Measurements from ENCODE around the gene AATF.

Gene AATF

DNA sequence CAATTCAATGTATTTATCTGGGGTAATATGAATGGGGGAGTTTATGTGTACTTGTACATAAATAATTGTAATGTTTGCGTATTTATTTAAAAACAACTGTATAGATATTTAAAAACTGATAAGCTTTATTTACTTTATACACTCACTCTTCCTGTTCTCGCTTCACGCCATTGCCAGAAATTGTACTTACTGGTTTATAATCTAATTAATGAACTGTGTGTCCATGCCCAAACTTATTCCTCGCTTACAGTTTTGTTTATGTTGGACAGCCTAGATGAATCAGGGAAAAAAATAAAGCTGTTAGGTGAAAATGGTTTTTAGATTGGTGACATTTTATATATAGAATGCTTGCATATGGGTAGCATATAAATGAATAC, 30.8 kb downstream of the AATF start:
- DNase-seq (ENCODE audit: low read depth), result no peak

DNA sequence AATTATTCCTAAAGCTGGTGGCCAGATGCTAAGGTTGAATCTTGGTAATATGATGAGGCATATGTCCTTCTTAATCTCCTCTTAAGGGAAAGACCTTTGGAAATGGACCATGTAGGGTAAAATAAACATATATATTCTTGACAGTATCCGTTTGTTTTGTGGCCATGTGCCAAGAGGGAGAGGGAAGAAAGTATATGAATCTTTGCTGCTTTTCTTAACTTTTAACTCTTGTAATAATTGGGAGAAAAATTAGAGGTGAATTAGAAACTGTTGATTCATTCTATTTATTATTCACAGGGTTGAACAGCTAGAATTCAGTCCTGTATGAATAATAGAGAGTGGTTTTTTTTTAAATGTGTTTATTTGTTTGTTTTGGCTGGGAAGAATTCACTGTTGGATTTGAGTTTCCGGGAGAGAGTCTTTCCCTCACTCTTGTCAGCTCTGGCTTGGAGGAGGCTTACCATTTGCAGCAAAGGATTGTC, 31.6 kb downstream of the AATF start:
- DNase-seq (ENCODE audit: low read depth), result peak; percentile 12

DNA sequence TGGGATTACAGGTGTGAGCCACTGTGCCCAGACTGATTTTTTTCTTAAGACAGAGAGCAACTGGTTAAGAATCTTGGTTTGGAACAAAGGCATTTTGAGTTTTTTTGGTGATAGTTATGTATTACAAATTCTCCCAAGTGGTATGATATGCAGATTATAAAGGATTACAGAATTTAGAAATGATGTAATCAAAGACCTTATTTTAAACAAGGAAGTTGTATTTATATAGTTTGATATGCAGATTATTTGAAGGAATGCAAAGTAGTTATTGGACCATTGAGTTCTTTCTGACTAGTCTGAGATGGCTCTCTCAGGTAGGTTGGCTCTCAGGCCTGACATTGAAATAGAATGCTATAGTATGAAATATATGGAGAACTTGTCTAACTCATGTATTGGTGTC, 34.9 kb downstream of the AATF start:
- DNase-seq (ENCODE audit: low read depth), result no peak

DNA sequence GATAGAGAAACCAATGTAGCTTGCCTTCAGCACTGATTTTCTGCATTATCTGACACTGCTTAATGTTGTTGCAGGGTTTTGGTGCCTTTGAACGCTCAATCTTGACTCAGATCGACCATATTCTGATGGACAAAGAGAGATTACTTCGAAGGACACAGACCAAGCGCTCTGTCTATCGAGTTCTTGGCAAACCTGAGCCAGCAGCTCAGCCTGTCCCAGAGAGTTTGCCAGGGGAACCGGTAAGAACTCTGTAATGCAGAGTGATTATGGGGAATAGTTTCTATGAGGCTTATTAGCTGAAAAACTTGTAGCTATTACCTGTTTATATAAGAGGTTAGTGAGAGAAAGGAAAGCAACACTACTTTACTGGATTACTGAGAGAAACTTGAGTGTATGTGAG, 40.4 kb downstream of the AATF start:
- DNase-seq (ENCODE audit: low read depth), result no peak

DNA sequence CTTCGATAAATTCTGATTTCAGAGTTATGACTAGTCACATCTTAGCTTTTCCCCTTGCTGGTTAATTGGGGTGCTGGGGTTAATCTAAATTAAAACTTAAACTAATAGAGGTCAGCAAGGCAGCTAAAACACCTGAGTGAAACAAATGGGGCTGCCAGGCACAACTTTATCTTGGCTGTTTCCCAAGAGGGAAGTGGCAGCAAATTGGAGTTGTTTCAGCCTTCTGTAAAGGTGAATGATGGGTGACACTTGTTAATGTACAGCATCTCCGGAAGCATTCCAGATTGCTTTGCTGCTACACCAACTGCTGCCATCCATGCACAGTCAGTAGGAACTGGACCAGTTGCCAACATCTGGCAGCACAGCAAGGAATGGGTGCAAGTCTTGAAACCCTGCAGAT, 43.9 kb downstream of the AATF start:
- no peak for DNase-seq (ENCODE audit: low read depth)

DNA sequence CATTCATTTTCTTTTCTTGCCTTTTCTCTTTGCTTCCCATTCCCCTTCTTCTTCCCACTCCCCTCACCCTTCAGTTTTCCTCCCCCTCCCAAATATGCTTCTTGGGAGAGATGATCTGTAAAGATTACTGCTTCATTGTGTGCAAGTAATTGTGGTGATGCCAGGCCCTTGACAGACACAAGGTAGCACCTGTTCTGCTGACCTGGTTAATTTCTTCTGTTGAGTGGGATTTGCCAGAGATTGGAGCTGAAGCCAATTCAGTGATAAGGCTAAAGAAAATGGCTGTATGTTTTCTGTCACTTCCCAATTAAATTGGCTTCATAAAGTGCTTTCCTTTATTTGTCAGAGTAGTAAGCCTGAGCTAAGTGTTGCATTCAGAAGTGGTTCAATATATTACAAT, 44.5 kb downstream of the AATF start:
- no peak for DNase-seq (ENCODE audit: low read depth)

DNA sequence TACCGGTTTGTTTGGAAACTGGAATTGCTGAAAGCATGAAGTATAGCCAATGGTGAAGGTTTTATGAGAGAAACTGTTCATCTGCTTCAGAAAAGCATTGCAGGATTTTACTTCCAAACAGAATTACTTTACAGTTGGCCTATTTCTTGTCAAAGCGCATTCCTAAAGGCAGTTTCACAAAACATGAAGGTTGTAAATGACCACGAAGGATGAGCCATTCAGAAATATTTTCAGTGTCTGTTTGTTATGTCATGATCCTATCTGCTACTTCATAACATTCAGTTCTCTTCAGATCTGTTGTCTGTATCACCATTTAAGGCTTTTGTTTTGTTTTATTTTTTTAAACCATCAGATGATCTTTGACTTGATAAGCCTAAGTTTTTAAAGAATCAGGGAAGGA, 45.7 kb downstream of the AATF start:
- DNase-seq (ENCODE audit: low read depth), result no peak

DNA sequence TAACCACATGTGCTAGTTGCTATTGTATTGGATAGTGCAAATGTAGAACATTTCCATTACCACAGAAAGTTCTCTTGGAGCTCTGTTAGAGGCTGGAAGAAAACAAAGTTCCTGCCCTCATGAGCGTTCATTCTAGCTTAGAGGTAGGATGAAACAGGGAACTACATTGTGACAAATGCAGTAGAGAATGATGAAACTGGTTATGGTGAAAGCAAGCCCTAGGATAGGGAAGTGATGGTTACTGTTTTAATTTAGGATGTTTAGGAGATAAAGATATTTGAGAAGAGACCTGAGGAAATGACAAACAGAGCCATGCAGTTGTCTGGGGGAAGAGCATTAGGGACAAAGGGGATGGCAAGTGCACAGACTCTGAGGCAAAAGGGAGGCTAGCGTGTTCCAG, 50.7 kb downstream of the AATF start:
- no peak for DNase-seq (ENCODE audit: low read depth)

DNA sequence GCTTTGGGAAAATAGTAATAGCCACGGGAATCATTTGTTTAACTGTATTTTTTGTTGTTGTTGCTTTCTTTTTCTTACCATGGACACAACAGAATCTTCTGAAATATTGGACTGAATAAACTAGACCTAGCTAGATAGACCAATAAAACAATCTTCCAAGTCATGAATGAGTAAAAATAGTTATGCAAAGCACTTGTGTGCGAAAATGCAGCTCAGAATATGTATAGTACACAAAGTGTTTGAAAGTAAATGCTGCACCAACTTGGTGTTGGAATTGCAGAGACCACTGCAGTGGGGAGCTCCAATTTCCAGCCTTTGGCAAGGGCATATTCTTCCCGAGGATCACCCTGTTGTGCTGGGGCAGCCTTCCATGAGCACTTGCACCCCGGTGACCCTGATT, 68.0 kb downstream of the AATF start:
- DNase-seq (ENCODE audit: low read depth), result no peak

DNA sequence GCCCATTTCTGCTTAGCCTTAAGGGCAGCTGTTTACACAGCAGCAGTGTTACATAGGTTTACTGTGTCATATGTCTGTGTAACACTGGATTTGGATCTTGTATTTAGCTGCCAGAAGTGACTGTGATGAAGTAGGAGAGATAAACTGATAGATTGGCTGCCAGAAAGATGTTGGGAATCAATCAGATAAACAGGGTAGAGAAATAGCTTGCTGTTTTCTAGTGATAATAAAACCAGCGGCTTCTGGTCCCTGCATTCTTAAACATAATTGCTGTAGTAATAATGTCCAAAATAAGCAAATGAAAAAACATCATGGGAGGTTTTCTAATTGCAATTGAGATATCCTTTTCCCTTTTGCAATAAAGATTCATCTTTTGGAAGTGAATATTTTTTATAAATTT, 68.7 kb downstream of the AATF start:
- no peak for DNase-seq (ENCODE audit: low read depth)

DNA sequence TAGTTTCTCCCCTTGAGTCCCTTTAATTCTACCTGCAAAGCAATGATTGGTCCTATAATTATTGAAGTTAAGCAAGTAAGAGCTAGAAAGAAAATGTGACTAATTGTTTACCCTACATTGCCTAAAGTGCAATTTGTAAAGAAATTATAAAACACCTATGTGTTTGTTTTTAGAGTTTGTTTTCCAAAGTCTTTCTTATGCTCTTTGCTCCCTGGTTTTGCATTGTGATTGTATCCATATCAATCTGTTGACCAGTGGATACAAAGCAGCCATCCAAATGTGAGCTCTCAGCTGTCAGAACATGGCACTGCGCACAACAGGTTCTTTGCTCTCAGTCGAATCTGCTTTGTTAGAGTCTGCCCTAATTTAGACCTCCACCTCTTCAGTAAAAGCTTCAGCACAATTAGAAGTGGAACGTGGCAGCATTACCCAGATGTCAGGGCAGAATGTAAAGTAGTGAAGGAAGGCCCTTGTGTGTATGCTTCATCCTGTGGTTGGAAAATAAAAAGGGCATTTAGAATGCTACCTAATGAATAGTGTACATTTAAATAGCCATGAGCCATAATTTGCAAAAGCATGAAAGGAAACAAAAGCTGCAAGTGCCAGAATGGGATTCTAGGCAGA, 70.5 kb downstream of the AATF start:
- no peak for DNase-seq (ENCODE audit: low read depth)

DNA sequence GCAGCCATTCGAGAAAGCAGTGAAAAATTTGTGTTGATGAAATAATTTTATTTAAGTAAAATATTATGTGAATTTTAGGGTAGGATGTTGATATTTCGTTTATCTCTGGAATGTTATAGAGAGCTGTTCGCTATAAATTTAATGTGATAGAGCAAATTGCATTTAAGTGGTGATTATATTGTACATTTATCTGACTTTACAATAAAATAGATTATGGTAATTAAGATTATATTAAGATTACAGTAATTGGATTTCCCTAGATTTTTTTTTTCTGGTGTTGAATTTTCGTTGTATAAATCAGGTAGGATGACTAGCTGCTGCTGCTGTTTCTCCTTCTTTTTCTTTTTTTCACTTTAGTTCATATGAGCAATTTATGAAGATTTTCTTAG, 71.0 kb downstream of the AATF start:
- no peak for DNase-seq (ENCODE audit: low read depth)

DNA sequence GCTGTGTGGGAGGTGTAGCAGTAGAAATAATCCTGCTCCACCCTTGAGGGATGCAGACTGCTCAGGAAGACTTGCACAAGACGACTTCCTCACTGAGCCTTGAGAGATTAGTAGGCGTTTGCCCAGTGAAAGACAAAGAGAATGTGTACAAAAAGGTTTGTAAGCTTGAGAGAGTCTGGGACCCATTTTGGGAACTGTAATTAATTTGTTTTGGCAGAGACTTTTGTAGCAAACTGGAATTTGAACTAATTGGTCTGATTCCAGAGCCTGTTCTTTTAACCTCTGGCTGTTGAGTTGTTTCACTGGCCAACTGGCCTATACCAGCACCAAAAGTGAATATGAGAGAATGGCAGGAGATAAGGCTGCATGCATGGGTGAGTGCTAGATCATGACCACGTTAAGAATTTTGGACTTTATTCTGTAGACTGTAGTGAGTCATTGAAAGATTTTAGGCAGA, 75.5 kb downstream of the AATF start:
- no peak for DNase-seq (ENCODE audit: low read depth)

DNA sequence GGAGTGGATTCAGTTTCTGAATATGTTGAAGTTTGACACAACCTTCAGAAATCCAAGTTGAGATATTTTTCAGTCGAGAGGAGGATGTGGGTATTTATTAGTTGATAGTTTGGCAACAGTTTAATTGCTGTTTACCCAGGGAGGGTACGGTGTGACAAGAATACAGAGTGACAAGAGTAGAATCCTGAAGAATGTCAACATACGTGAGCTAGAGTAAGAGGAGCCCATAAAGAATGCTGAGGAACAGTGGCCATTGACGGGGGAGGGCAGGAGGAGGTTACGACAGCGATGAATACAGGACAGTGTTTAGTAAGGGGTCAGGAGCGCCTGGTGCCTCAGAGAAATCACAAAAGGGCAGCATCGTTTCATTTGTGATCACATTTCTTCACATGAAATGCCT, 76.5 kb downstream of the AATF start:
- DNase-seq (ENCODE audit: low read depth), result no peak

DNA sequence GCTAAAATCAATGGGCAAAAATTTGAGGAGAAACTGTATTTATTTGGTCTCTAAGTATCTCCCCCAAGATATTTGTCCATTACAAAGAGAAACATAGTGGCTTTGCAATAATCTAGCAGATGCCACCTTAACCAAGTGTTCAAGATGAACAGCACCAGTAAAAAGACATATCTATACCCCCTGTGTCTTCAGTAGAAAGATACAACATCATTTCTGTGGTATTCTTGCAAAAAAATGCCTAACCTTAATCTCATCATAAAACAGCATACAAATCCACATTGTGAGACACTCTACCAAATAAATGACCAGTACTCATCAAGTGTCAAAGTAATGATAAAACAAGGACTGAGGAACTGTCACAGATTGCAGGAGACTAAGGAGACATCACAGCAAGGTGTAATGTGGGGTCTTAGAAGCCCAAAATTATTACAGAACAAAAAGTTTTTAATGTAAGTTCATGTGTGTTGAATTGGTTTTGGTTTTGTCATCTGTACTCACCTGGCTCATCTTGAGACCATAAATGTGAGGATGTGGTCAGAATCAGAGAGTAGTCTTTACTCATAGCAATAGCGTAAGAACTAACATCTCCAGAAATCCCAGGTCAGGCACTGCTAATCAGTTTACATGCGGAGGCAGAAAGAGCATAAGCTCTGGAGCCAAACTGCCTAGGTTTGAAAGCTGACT, 77.2 kb downstream of the AATF start:
- no peak for DNase-seq (ENCODE audit: low read depth)

DNA sequence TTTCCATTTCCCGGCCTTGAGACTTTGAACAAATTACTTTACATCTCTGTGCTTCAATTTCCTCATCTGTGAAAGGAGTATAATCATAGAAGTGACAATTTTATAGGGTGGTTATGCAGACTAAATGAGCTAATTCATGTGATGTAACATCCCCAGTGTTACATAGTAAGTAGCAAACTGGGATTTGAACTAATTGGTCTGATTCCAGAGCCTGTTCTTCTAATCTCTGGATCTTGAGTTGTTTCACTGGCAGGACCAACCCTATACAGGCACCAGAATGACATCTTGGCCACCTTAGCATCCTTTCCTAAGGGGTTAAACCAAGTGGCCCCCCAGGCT, 77.7 kb downstream of the AATF start:
- no peak for DNase-seq (ENCODE audit: low read depth)

DNA sequence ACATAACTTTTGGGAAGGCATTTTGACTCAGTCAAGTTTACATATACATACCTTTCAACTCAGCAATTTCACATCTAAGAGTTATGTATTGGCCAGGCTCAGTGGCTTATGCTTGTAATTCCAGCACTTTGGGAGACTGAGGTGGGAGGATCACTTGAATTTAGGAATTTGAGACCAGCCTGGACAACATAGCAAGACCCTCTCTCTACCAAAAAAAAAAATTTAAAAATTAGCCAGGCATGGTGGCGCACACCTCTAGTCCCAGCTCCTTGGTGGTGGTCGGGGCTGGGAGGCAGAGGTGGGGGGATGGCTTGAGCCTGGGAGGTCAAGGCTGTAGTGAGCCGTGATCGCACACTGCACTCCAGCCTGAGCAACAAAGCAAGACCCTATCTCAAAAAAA, 79.3 kb downstream of the AATF start:
- no peak for DNase-seq (ENCODE audit: low read depth)

DNA sequence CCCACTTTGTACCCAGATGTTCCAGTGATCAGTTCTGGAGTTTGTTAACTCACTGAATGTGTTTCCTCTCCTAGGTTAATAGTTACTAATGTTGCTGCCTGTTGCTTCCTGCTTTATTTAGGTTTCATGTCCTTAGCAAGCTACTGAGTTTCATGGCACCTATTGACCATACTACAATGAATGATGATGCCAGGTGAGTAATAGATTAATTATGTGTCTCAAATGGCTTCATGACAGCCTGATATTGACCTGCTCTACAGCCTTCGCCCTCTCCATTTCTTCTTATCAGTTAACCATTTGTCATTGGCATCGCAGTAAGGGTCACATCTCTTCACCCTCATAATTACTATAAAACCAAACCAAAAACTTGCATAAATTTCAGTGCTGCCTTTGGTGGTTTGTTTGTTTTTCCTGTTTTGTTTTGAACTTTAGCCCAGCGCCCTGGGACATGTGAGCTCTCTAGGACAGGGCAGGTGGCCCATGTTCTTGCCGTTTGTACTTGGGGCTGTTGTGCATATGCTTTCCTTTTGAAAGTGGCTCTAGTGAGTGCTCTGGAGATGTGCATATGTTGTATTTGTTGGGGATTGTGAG, 82.8 kb downstream of the AATF start:
- DNase-seq (ENCODE audit: low read depth), result no peak

DNA sequence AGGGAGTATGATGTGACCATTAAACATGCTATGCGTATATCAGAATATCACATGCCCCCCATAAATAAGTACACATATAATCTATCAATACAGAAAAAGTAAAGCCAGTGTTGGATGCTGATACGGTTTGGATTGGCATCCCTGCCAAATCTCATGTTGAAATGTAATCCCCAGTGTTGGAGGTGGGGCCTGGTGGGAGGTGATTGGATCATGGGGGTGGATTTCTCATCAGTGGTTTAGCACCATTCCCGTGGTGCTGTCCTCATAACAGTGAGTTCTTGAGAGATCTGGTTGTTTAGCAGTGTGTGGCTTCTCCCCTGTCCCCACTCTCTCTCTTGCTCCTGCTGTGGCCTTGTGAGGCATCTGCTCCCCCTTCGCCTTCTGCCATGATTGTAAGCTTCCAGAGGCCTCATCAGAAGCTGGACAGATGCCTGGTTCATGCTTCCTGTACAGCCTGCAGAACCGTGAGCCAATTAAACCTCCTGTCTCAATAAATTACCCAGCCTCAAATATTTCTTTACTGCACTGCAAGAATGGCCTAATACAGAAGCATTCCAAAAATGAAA, 88.9 kb downstream of the AATF start:
- DNase-seq (ENCODE audit: low read depth), result no peak

DNA sequence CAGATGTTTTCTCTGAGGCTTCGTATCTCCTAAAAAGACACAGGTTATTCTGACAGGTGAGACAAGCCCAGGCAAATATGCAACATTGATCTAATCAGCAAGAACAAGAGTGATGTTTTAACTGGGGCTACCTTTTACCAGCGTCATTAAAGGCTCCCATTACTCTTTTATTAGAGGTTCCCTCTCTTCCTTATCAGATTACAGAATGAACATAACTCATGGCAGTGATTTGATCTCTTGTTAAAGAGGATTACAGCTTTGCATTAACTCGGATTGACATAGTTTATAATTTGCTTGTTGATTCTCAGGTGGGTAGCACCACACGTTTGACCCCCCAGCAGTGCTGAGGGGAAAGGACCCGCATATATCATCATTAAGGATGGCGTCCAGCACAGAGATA, 90.5 kb downstream of the AATF start:
- no peak for DNase-seq (ENCODE audit: low read depth)

DNA sequence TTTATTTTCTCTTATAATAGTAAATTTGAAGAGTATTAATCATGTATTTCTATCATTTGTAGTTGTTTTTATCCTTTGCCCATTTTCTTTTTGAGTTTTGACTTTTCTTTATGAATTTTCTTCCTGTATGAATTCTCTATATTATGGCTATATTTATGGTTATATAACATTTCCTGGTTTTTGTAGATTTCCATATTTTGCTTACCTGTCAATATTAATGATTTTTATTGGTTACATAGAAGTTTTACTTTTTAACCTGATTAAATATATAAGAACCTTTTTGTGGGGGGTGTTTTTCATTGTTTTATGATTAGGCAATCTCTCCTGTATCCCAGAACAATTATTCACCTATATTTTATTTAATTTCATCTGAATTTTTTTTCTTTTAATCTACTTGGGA, 93.2 kb downstream of the AATF start:
- DNase-seq (ENCODE audit: low read depth), result no peak

DNA sequence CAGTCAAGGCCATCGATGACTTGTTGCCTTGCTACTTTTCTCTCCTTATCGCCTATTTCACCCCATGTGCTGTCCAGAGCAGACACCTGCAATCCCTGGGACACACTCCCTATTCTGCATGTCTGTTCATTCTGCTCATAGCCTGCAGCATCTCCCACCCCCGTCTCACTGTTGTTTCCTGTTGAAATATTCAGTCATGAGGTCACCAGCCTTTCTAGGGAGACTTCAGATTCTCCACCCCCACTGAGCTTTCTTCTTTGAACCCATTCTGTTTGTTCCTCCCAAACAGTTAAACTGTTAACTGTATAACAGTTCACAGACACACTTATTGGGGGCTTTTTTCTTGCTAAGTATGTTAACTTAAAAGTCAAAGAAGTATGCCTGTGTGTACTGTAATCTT, 94.4 kb downstream of the AATF start:
- DNase-seq (ENCODE audit: low read depth), result no peak

DNA sequence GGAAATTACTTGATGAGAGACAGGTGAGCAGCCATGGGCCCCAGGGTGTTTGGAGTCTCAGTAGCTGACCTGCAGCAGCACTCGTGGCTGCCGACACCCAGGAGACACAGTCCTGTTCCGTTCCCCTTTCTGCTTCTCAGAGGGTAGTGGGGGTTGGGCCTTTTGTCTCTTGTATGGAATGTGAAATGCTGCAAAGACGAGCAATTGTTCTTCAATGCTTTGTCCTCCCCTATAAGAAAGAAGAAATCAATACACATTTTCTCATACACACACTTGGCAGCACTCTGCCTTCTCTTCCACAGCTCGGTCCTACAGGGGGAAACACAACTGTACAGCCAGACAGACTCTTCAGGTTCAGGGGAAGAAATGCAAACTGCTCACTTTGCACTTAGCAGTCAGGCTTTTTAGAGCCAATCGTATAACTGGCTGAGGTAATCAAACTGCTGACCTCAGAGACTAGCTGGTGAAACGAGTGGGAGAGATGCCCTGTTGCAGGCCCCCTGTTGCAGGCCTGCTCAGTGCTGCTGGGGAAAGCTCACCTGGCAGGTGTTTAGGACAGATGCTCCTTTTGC, 96.7 kb downstream of the AATF start:
- no peak for DNase-seq (ENCODE audit: low read depth)
